ENCODE data around the gene FBXO3. TPM values are rescaled to one million over a fixed set of nuclear protein-coding genes. Genes with fewer than 3 reads are reported as not detected.
A peak's percentile ranks its signal among the peaks of the same experiment; 100 is the strongest.

The FBXO3 gene
- total and polyA plus RNA-seq, 9 of the 15 experiments (the other 6 are each of a cell fraction or from before 2014, with no cell fraction given): 11.6 to 59.3 (median 29.2) TPM

DNA sequence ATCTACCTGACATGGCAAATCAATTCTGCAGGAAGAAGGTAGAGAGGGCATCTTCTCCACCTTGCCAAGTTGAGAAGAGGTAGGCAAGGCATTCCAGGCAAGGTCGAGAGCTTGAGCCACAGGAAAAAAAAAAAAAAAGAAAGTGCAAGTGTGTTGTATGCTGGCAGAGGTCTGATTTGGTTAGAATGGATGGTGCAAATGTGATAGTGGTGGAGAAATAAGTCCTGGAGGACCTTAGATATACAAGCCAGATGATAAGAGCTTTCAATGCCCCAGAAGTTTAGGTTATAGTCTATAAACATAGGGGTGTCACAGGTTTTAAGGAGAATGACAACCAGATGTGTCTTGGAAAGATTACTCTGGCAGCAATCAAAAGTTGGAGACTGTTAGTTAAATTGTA is 1.4 kb downstream of the FBXO3 start:
- DNase-seq (ENCODE audit: extremely low read depth in 1 of 4, low spot score in 3 of 4) (no peak), ATAC-seq (no peak), FAIRE-seq (no peak)
- Histone ChIP-seq H3K4me2 (ENCODE audit: insufficient read depth, low read length) (peak overlapping the region; percentile 80), H4K20me1 (replicated peaks; ENCODE audit: control insufficient read depth, insufficient read depth, low read length) (0 out of 2 replicates have a peak, but pooled peaks cover 7% of the 10 kb centered on the region), H2AFZ (ENCODE audit: low read depth, low read length) (no peak overlapping the region), H3K4me1 (replicated peaks in 1 of 2; ENCODE audit: control insufficient read depth in 2 of 2, insufficient read depth in 2 of 2, low read length in 2 of 2) (peaks cover 18 to 23% of the 10 kb centered on the region in 2 experiments; a peak in 4 of 5 replicates), H3K9me1 (ENCODE audit: control insufficient read depth, insufficient read depth, low read length) (no peaks in the 10 kb centered on the region), H3K27me3 (ENCODE audit: control insufficient read depth in 2 of 2, insufficient read depth in 2 of 2, low read length in 2 of 2) (peaks cover 6 to 7% of the 10 kb centered on the region in 2 experiments; a peak in 4 of 5 replicates), H3K4me3 (no peak overlapping the region), H3K36me3 (ENCODE audit: control insufficient read depth, insufficient read depth, low read length) (peaks cover 21% of the 10 kb centered on the region; the same call in 2 of the 3 replicates), H3K9me3 (replicated peaks; ENCODE audit: control insufficient read depth, insufficient read depth, low read depth, low read length) (no peaks in the 10 kb centered on the region), H3K27ac (ENCODE audit: extremely low read depth, low read depth, low read length) (no peak overlapping the region), H3K79me2 (ENCODE audit: control insufficient read depth, insufficient read depth, low read length) (peaks cover 27% of the 10 kb centered on the region), H3K9ac (ENCODE audit: insufficient read depth in 1 of 2, low read depth in 2 of 2, low read length in 2 of 2) (no peak overlapping the region)
- intact Hi-C loops (cut with micrococcal nuclease): no loop called here
- BruUV-seq (replicated peaks): no TSS peak
- in situ Hi-C loops (cut with MboI): no loop called here
- ChIA-PET POLR2A (interaction anchor here (0.6 to 1.1 kb wide), 4 partner anchors 19 to 421 kb away, joined by 3 to 4 read pairs (median 3); no protein-coding TSS in a partner anchor), CTCF (ENCODE audit: low intra/inter-chr PET ratio) (no interaction called here)
- 0% methylated on average over 1 of the region's 1 CpG for WGBS (ENCODE audit: insufficient coverage, low coverage, missing lambda C conversion rate)
- TF ChIP-seq CBFA2T2 (conservative IDR thresholded peaks at IDR 0.05) (peak; percentile 44), TCF3 (CRISPR knock-in tag; IDR thresholded peaks at IDR 0.05) (0 out of 2 replicates have a peak, but pooled peaks have one; percentile 16), NR2F6 (CRISPR knock-in tag; IDR thresholded peaks at IDR 0.05) (no peak), TAL1 (IDR thresholded peaks at IDR 0.05) (peak; percentile 32; the same call in 1 of the 2 replicates), ZBTB8A (IDR thresholded peaks at IDR 0.05; ENCODE audit: partially characterized antibody) (no peak), TAF7 (tag; IDR thresholded peaks at IDR 0.05) (no peak), DPF2 (IDR thresholded peaks at IDR 0.05) (no peak), CBFA2T3 (IDR thresholded peaks at IDR 0.05) (peak; percentile 64), BRD9 (IDR thresholded peaks at IDR 0.05; ENCODE audit: low read depth, partially characterized antibody) (no peak), CXXC5 (CRISPR knock-in tag; IDR thresholded peaks at IDR 0.05) (no peak), PTRF (tag; IDR thresholded peaks at IDR 0.05) (no peak), MTA3 (IDR thresholded peaks at IDR 0.05; ENCODE audit: borderline replicate concordance) (no peak), KDM1A (IDR thresholded peaks at IDR 0.05) (no peak), TEAD4 (IDR thresholded peaks at IDR 0.05; ENCODE audit: low read length) (0 out of 2 replicates have a peak, but pooled peaks have one; percentile 11), TEAD4 (CRISPR knock-in tag; IDR thresholded peaks at IDR 0.05; ENCODE audit: borderline replicate concordance) (no peak)
- TF ChIP-seq, protein P1, sequence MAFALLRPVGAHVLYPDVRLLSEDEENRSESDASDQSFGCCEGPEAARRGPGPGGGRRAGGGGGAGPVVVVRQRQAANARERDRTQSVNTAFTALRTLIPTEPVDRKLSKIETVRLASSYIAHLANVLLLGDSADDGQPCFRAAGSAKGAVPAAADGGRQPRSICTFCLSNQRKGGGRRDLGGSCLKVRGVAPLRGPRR (CRISPR knock-in tag; IDR thresholded peaks at IDR 0.05): no peak
- TF ChIP-seq, protein P2, sequence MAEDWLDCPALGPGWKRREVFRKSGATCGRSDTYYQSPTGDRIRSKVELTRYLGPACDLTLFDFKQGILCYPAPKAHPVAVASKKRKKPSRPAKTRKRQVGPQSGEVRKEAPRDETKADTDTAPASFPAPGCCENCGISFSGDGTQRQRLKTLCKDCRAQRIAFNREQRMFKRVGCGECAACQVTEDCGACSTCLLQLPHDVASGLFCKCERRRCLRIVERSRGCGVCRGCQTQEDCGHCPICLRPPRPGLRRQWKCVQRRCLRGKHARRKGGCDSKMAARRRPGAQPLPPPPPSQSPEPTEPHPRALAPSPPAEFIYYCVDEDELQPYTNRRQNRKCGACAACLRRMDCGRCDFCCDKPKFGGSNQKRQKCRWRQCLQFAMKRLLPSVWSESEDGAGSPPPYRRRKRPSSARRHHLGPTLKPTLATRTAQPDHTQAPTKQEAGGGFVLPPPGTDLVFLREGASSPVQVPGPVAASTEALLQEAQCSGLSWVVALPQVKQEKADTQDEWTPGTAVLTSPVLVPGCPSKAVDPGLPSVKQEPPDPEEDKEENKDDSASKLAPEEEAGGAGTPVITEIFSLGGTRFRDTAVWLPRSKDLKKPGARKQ (CRISPR knock-in tag; IDR thresholded peaks at IDR 0.05): no peak
